HT-29 (cell line): ENCODE results near the gene POLR1D. TPM values are rescaled to one million over a fixed set of nuclear protein-coding genes. Genes with fewer than 3 reads are reported as not detected.

Experiments
- DNase-seq: peaks from one replicate; pipeline ENCODE4 v3.0.0-alpha.2; 2015; ENCODE audit warnings: low spot score
- total RNA-seq: library from RNA; depleted of rRNA; stranded (reverse); fragments of >200 nt; shearing (Covaris generic); gene quantifications from 2 replicates; pipeline ENCODE4 v1.2.3, GENCODE V29; 2014

POLR1D gene
- total RNA-seq, 1 experiment from 2014 or later = 314 TPM

DNA sequence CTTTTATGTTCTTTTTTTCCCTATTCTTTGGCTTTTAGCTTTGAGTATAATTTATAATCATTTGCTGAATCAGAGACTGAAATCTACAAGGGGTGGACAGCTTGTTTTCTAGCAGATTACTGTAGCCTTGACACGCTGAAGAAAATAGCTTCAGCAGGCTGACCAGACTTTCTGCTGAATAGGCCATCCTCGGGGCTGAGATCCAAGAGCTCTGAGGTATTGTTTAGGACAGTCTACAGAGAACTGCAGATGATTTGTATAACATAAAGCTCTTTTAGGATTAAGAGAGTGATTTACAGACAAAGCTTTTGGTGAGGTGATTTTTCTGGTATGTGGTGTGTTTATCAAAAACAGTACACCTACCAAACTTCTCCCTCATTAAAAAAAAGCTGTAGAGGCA lies 16.8 kb downstream of the POLR1D start:
- no peak for DNase-seq

DNA sequence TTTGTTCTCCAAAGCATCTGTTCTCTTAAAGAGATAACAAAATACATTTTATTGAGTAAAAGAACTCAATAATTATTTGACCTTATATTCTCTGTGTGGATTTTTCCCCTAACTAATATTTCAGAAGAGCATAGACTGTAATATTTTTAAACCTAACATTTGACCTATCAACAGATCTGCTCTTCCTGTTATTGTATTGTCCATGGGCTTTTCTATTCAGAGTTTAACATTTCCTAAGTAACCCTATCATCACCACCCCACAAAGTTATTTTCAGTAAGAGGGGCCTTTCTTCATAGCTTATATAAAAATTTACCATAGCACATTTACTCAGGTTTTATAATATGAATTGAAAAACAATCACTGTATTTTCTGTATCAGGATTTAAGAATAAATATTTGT lies 17.5 kb downstream of the POLR1D start:
- no peak for DNase-seq

- no peak for DNase-seq
Observed at GRCh38 chr13:27641711-27642502, 20.2 kb downstream of the POLR1D start.

GRCh38 chr13:27643334-27644132 lies 21.8 kb downstream of the POLR1D start:
- DNase-seq = no peak

DNA sequence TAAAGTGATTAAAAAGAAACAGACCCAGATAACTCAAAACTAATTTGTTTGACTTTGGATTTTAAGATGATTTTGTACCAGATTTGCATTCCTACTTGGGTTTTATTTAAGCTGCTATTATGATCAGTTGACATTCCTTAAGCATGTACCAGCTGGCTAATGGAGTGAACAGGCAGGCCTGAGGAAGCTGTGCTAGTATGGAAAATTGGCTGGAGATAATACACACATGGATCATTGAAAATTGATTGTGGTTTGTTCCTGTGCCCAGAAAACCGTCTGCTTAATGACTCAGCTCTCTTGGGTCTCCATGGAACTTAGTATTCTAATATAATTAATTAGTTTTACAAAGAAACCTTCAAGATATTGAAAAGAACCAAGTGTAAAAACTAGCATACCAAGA lies 22.6 kb downstream of the POLR1D start:
- DNase-seq = no peak

DNA sequence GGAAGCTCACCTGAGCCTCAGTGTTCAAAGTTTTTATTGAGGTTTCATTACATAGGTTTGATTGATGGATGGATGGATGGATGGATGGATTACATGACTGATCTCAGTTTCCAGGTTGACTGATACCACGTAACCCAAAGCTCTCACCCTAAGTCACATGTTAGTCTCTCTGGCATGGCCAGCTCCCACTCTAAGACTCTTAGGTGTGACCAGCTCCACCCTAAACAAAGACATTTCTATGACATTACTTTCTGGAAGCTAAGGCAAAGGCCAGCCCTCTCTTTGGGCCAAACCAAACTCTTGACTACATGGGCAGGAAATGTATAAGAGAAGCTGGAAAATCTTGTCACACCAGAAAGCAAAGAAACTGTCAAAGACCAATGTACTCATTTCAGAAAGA lies 28.6 kb downstream of the POLR1D start:
- DNase-seq = no peak

- DNase-seq = no peak
Observed at GRCh38 chr13:27654059-27654458, 32.4 kb downstream of the POLR1D start.

- no peak for DNase-seq
Observed at GRCh38 chr13:27654816-27655215, 33.1 kb downstream of the POLR1D start.

DNA sequence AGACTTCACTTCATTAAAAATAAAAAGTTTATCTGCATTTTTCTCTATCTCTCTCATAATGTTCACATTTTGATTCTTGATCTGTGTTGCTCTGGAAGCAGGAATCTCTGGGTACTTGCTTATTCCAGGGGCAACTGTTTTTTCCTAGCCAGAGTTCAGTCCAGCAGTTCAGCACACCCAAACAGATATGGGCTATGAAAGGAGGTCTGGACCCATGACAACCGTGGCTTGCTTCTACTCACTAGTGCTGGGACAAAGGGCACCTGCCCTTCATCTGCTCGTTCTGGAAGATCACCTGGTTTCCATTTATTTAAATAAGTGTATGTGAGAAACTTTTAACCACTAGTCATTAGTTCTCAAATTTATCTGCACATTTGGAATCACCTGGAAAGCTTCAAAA lies 36.0 kb downstream of the POLR1D start:
- no peak for DNase-seq

GRCh38 chr13:27658546-27658945 lies 36.9 kb downstream of the POLR1D start:
- DNase-seq = no peak

DNA sequence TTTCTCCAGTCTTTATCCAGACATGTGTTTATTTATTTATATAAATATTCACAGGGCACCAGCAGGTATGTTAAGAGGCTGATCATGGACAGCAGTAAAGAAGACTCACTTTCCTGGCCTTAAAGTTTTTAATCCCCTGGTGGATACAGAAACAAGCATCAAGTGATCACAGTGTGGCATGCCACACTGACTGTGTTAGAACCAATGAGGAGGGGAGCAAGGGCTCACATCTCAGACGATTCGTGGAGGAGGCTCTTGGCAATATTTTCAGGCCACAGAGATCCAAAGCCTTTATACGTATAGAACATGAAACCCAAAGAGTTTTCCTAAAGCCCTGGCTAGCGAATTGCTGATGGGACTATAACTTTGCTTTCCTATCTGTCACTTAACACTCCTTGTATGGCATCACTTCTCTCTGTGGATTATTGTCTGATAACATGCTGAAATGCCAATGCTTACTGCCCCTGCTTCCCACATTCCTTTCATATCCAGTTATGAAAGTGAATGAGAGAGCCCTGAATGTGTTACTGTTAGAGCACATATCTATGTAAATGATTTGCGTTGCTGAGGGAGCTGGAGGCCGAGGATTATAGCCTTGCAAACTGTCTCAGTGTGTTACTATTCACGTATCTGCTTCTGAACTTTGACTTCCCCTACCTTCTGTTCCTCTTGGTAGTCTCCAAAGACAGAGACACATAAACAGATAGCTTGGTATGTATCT lies 37.6 kb downstream of the POLR1D start:
- no peak for DNase-seq

GRCh38 chr13:27660511-27660910 lies 38.8 kb downstream of the POLR1D start:
- no peak for DNase-seq

DNA sequence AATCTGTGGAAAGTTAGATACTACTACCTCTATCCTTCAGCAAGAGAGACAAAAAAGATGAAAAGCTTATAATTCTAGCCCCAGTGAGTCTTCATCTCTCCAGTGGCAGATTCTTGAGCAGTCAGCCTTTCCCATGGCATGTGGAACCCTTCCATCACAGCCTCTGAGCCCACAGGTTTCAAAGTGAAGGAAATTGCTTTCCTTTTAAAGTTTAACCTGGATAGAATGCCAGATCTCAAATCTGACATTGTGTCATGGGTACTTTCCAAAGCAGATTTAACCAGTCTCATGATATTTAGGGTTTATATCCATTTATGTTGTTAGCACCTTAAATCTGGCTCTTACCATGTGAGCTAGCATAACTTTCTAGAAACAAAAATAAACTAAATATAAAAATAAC lies 39.3 kb downstream of the POLR1D start:
- no peak for DNase-seq

GRCh38 chr13:27662738-27663470 lies 41.2 kb downstream of the POLR1D start:
- no peak for DNase-seq

DNA sequence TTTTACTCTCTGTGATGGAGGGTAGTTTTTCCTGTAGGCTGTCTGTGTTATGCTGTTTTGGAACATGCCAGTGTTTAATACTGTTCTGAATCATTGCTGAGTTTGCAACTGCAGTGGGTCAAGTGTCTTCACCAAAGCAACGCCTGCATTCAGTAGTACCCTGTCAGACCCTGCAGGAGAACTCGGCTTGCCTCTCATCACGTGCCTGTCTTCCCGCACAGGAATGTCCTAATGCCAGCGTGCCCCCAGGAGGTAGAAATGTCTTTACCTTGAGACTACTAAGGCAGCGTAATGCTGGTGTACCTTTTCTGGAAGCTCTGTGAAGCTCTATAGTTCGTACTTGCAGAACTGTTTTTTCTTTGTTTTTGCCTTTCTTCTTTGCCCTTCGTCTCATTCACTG lies 42.3 kb downstream of the POLR1D start:
- no peak for DNase-seq

DNA sequence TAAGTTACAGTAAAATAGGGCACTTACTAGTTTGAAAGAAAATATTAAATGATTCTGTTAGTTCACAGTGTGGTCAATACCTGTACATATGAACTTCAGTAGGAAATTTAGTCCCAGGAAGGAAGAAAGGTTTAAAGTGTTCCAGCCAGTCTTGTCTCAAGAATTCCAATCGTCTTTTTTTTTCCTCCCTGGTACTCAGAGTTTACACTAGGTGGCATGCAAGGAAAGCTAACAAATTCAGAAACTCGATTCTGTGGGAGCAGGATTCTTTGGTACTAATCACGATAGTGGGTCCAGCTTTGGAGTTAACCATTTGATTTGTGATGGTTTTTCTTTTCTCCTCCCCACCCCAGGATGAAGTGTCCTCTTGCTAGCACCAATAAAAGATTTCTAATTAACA lies 43.6 kb downstream of the POLR1D start:
- DNase-seq = peak; percentile 45

DNA sequence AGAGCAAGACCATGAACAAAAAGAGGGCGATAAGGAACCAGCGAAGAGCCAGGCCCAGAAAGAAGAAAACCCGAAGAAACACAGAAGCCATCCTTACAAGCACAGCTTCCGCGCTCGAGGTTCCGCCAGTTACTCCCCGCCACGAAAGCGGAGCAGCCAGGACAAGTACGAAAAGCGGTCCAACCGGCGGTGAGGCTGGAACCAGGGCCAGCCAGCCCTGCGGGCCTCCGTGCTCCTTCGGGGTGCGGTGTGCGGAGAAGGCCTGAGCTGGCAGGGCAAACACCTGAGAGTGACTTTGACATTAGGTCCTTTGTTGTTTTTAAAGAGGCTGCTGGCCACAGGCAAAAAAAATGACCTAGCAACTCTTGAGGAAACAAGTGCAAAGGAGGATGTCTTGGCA lies 44.1 kb downstream of the POLR1D start:
- no peak for DNase-seq

DNA sequence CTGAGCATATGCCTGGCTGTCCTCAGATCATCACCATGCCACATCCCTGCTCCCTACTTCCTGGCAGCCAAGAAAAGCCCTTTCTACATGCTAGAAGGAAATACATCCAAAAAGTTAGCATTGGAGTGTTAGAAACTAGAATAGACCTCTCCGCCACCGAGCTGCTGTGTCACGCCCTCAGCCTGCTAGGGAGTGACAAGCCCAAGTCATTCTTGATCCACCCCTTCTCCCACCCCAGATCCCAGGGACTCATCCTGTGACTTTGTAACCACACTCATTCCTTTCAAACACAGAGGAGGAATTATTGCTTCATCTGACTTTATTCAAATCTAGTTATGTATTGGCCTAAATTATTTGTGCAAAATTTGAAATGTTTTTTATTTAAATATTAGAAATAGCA lies 45.3 kb downstream of the POLR1D start:
- DNase-seq = no peak

GRCh38 chr13:27667946-27668345 lies 46.3 kb downstream of the POLR1D start:
- DNase-seq = no peak

- DNase-seq = no peak
Observed at GRCh38 chr13:27670861-27671260, 49.2 kb downstream of the POLR1D start.

DNA sequence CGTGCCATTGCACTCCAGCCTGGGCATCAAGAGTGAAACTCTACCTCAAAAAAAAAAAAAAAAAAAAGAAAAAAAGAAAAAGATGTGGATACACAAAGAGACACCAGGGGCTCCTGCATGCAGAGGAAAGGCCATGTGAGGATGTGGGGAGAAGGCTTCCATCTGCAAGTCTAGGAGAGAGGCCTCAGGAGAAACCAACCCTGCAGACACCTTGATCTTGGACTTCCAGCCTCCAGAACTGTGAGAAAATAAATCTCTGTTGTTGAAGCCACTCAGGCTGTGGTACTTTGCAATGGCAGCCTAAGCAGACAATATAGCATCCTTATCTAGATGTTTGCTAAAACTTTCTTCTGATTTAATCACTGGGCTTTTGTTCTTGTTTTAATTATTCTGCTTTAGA lies 50.3 kb downstream of the POLR1D start:
- no peak for DNase-seq
